ENCODE results near the gene RYR2.

GRCh38 chr1:237074371-237075117, 32.6 kb downstream of the RYR2 start:
- TF ChIP-seq CTCF (conservative IDR thresholded peaks at IDR 0.05) = no peak
- TF ChIP-seq ZFX (IDR thresholded peaks at IDR 0.05) = no peak
